HG03521 (cell line): ENCODE results near the gene CCBE1.

Experiments
- ATAC-seq: cut with Tn5 transposase; IDR thresholded peaks from one replicate; pipeline ENCODE4 v1.9.1; 2021; ENCODE audit warnings: mild to moderate bottlenecking, moderate library complexity; ENCODE audit not compliant: unreplicated experiment

The CCBE1 gene

DNA sequence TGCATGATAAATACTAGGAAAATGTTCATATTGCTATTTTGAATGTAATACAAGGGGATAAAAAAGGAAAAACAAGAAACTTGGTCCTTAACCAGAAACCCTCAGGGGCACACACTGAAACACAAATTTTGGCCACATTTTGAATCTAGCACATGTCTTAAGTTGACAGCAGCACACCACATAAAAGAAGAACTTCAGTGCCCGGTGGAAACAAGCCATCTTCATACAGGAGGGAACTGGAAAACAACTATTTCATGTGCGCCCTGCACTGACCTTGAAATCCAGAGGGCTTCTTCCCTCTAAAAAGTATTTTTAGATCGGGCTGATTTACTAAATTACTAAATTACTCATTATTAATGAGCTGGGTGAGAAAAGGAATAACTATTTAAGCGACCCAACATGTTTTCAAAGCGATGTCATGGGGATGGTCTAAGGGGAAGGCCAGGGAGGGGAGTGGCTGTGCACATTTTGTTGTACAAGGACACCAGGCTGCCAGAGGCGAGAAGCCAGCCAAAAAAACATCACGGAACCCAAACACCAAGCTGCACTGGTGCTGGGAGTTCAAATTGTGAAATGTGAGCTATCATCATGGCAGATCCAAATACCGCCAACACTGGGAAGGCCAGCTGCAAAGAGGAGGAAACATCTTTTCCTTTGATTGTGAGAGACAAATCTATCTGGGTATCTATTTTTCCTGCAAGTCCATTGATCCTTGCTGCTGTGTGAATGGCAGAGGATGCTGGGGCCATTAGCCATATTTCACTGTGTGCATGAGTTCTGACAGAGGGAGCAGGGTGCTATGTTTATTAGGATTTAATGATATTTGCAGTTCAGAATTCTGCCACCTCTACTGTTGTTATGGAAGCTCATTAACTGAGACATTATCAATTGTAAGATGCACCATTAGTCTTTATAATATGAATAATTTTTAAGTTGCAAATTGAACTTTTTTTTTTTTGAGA lies 187.5 kb downstream of the CCBE1 start:
- no peak for ATAC-seq

DNA sequence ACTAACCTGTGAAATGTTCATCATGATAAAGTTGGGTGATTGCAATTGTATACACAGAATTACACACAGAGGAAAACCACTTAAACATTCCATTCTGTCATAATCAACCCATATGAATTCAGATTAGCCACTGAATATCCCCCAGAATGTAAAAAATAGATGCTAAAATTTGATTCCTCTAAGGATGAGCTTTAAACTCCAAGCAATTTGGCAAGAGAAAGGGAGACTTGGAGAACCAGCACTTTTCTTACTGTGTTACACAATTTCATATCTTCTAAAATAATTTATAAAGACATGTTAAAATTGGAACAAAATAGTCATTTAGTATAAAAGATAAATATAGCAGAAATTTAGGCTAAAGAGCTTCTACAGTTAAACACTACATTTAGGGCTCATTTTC lies 191.9 kb downstream of the CCBE1 start:
- ATAC-seq = no peak

DNA sequence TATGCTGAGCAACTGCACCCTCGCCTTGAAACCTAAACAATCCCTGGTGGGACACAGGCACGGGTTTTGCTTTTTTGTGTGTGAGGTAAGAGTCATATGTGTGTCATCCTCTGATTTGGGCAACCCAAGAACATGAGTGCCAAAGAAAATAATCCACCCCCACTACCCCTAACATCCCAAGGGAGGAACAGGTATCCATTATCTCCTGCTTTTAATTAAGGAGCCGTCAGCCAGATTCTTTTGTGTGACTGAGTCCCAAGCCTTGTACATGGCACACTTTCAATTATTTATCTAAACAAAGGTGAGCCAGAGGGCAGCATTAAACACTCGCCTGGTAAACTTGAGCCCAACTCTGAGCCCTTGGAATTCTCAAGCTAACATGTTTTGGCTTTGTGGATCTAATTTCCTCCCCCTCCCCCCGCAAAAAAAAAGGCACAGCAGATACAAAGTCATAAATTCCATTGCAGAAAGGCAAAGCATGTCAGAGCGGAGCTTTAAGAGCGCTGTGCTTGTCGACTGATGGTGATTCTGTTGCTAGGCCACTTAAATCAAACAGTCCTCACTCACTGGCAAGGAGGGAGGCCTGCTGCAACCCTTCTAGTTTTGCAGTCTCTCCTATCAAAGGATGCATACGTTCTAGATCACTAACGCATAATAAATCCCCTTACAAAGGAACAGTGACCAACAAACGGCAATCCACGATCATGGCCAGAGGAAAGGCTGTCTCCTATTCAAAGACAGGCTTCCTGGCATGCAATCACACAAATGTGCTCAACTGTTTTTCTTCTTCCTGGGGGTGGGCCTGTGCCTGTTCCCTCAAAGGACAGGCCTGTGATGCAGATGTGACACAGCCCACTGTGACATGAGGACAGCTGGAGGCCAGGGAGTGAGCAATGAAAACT lies 194.7 kb downstream of the CCBE1 start:
- no peak for ATAC-seq

DNA sequence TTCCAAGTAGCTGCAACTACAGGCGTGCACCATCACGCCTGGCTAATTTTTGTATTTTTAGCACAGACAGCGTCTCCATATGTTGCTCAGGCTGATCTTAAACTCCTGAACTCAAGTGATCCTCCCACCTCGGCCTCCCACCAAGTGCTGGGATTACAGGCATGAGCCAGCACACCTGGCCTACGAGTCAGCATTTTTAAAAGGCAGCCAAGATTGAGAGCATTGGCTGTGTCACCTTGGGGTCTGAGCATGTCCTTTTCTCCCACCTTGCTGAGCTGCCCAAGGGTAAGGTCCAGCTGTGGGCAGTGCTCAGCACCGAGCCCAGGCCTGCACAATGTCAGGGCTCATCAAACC lies 195.3 kb downstream of the CCBE1 start:
- no peak for ATAC-seq

DNA sequence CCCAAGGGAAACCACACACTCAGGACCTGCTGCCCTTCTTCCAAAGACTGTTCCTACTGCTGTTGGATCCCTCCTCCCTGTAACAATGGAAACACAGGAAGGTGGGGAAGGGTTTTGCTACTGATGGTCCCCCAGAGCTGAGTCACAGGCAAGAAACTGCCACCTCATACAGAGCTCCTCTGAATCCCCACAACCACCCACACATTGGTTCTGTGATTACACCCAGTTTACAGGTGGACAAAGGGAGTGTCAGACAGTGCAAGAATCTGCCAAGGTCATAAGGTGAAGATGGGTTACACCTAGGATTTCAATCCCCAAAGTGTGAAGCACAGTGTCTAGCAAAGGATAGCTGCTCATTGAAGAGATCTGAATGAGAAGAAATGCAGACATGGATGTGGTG lies 196.5 kb downstream of the CCBE1 start:
- no peak for ATAC-seq

DNA sequence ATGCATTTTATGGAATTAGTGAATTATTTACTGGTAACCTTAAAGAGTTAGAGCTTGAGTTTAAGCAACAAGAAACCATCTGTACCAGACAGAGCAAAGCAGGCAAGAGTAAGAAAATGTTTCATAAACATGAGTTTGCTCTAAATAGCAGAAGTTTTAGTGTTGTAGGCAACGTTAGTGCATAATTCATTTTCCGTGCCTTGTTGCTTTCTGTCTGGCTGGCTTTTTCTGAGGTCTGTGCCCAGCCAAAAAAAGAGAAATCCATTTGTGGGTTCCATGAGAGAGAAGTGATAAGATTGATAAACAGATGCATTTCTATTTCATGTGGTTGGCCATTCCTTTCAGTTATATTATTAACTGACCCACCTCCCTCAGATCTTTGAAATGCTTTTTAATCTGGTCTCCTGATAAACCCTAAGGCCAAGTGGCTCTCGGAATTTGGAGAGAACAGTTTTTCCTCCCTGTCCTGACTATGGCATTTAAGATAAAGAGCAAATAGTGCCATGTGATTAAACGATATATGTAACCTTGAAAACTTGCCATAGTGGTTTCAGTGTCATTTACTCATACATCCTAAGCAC lies 198.6 kb downstream of the CCBE1 start:
- no peak for ATAC-seq

DNA sequence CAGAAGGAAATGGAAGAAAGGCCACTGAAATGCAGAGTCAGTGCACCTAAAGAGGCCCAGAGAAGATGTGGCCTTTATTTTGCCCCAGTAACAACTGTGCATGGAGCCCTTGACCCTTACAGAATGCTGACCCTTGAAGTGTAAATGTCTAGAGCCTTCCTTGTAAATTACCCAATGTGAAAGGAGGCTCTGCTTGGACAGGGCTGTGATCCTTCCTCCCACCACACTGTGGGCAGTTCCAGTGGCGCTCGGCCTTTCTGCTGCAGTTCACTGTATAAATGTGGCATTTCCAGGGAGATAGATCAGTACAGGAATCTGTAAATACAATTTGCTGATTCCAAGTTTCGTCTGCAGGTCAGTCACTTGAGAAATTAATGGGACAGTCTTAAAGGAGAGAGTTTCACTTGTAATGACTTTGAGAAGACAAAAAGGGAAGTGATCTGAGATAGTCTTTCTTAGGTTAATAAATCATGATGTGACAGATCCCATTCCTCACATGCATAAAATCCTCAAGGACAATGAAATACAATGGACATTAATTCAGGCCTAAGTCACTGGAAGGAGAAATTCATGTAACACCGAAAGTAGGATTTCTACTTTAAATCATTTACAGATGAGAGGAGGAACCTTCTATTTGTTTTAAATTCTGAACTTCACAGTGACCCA lies 204.3 kb downstream of the CCBE1 start:
- no peak for ATAC-seq

DNA sequence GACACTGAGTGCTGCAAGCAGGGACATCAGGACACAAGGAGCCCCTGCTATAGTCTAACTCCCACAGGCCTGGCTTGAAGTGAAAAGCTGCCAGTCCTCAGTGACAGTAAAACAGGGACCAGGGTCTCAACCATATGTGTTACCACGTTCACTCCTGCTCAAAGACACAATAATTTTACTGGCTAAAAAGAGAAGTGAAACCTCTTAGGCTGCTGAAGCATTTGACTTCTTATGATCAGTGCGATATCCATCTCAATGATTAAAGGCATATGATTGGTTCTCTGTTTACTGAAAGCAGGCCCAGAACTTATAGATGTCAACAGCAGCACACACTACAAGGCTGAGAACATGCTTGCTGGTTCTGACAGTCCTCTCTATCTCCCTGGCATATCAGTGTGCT lies 208.3 kb downstream of the CCBE1 start:
- peak; percentile 53 for ATAC-seq

DNA sequence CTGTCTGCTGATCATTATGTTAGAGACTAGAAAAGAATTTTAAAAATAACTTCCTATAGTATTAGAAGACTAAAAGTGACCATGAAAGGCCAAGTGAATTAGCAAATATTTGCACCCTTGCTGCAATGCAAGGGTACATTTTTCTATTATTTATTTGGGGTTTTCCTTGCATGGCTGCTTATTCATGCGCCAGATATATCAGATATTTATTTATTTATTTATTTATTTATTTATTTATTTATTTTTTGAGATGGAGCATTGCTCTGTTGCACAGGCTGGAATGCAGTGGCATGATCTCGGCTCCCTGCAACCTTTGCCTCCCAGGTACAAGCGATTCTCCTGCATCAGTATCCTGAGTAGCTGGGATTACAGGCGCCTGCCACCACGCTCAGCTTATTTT lies 211.8 kb downstream of the CCBE1 start:
- ATAC-seq = no peak

DNA sequence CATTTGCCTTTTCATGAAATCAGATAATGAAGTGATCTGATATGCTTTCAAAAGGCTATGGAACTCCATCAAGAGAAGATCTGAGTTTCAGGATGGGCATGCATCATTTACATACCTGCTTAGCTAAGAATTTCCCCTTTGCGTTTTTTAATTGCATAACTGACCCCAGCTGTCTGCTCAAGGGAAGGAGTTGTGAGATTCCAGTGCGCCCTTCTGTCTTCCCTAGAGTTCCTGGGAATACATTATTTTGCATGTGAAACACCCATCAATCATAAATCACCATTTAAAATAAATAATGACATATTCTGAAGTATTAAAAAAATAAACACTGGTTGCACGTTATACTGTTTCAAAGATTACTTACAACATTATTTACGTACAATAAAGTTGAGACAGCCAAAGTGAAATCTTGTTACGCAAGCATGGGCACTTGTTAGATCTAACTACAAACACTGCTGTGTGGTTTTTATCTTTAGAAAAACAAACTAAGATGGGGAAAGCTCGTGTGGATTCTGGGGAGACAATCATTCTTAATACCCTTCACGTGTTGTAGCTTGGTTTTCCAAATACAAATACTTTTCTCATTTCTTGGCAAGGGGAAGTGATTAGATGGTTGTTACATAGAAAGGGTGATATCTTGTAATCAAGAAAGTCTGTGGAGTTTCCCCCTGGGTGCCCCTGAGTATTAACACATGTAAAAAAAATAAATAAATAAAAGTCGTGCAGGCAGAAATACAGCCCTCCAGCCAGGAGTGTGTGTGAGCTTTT lies 212.5 kb downstream of the CCBE1 start:
- ATAC-seq = no peak

DNA sequence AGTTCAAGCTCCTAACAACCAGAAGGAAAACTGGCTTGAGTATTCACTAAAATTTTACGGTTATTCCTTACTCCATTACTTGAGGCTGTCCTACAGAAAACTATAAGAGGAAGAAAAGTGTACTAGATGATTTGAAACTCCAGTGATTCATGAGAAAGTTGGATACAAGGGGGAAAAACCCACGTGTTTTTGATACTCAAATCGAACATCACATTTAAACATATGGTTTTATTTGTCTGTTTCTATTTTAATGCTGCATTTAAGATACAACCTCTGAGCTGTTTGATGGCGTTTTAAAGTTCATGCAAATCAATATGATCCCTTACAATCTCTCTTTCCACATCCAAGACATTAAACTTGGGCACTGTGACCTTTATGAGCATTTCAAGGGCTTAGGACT lies 213.1 kb downstream of the CCBE1 start:
- ATAC-seq = no peak

DNA sequence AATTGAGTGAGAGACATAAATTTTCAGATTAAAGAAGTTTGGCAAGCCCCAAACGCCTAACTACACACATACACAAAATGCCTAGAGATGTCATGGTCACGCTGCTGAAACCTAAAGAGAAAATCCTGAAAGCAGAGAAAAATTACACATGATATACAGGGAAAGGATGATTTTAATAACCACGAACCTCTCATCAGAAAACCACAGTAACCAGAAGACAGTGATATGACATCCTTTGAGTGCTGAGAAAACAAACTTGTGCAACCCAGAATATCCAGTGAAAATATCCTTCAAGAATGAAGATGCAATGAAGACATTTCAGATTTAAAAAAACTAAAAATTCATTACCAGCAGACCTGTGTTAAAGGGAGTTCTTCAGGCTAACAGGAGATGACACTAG lies 215.8 kb downstream of the CCBE1 start:
- ATAC-seq = no peak

DNA sequence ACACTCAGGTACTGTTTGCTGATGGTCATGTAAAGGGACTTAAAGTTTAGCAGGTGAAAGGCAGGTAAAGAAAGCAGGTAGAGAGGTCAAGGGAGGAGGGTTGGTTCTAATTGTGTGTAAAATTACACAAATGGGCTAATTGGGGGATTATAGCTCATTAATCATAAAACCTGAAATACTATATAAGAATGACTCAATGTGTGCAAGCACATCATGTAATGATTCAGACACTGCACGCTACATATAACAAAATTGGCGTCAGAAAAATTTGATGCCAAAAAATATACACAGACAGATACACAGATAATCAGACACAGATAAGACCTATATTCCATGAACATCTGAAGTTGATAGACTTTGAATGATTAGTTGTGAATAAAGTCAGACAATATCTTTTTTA lies 217.4 kb downstream of the CCBE1 start:
- no peak for ATAC-seq

DNA sequence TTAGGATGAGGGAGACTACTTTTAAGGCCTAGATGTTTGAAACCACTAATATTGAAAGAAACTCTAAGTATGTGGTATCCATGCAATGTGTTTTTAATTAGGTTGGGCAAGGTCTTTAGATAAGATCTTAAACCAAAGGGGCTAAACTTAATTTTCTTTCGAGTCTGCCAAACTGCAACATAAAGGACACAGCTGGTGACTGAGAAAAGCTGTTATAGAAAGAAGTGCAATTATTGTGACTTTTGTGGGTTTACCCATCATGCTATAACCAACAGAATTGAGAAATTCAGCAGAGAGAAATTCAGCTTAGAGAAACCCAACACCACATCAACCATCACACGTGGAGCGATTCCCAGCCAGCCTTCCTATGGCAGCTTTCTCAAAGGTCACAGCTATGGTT lies 218.6 kb downstream of the CCBE1 start:
- ATAC-seq = no peak

DNA sequence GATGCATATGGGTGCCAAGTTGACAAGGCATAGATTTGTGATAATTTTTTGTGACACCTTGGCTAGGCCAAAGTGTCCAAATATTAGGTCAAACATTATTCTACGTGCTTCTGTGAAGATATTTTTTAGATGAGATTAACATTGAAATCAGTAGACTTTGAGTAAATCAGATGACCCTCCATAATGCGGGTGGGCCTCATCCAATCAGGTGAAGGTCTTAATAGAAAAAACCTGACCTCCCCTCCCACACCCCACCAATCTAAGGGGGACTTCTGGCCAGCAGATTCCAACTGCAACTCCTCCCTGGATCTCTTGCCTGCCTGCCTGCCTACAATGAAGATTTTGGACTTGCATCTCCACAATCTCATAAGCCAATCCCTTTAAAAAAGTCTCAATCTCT lies 219.4 kb downstream of the CCBE1 start:
- no peak for ATAC-seq

DNA sequence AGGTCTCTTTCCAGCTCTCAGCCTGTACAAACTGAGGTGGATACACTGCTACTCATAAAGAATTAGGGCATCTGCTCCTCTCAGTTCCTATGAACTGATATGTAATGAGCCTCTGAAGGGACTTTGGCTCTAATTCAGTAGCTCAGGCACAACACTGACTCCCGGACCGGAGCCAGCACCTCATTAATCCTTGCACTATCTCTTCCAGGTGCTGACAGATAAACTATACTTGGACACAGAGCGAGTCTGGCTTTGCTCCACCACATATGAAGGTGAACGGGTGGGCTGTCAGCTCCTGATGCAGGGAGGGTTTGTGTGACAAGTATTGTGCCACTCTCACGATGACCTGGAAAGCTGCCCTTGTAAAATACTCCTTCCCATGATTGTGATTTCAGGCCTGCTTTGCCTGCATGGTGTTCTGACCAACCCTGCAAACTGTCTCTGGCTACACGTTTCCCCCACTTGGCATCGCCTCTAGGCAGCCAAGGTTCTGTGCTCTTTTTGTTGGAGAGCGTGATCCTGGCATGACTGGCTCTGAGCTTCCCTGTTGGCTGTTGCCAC lies 226.6 kb downstream of the CCBE1 start:
- no peak for ATAC-seq

DNA sequence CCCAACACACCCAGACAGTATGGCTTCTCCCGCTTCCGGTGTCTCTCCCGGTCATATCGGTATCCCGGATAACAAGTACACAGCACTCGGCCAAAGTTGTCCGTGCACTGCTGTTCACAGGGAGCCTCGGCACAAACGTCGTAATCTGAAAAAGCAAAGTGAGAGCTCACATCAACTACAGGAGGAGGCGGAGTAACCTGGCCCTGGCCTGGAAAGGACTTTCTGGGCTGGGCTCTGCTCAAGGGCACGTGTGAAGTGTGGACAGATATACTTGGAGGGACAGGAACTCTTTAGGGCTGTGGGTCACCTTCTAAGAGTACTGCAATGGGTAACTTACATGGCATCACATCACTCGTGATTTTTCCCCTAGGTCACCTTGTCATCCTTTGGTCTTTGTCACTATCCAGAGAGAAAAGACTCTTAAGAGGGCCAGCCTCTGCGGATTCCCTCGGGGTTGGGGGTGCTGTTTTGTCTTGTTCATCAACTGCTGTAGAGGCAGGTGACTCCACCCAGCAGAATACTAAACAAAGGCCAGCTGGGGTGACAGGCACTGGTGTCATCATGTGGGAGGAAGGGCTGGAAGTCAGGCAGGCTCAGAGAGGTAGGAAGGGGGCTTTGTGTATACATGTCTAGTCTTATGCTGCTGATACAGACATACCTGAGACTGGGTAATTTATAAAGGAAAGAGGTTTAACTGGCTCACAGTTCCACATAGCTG lies 227.6 kb downstream of the CCBE1 start:
- ATAC-seq = no peak

DNA sequence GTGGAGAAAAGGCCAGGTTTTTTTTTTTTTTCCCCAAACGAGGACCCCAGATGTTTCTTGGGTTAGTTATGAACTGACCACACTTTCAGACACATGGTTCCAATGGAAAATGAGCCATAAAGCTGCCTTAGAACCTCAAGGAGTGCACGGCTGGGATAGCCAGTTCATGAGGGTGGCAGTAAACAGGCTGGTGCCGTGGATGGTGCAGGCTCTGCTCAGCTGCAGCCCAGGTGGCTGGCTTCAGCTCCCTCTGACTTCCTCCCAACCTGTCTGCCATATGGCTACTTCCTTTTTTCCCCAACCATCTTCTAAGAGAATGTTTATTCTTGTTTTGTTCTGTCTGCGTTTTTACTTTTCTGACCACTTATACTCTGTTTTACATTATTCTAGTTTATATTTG lies 228.4 kb downstream of the CCBE1 start:
- no peak for ATAC-seq

DNA sequence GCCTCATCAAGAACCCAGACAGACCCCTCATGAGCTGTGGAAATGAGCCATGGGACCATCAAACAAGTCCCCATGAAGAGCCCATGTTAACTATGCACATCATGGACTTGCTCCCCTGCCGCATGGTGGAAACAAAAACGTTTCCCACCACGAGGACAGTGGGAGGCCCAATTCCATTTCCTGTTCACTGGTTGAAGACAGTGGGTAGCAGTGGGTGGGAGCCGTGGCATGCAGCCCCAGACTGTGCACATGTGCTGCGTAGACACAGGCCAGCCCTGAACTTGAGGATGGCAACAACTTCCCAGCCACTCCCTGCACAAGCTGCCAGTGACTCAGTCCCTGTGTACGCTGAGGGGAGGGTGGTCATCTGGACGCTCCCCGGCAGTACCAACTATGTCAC lies 229.7 kb downstream of the CCBE1 start:
- ATAC-seq = no peak
